ENCODE measurements around the gene GTF2E1.
"Not testable (repeated sequence)": the region's sequence is repeated elsewhere in the genome, so short reads cannot be mapped to it uniquely, and the experiment has no call there.

GRCh38 chr3:120785832-120786231 is 43.3 kb downstream of the GTF2E1 start:
- TF ChIP-seq CTCF, POLR2A, POLR2AphosphoS5 (IDR thresholded peaks at IDR 0.05): not testable (repeated sequence)

Data from prostate gland (tissue), 2 donors.